Thyroid gland (tissue), 4 donors: Measurements from ENCODE around the gene GIGYF1.

Source experiments
- POLR2A ChIP-seq, 2 donors: fragments of 450-650 bp; IDR thresholded peaks; one replicate each; pipeline ENCODE4 v1.6.1; 2017; ENCODE audit warnings: antibody characterized with exemption in 2 of 2, mild to moderate bottlenecking in 2 of 2, moderate library complexity in 1 of 2
- TF ChIP-seq, protein P1 (sequence below), 6 experiments: fragments of 200-600 bp in 3 of 6; fragments of 450-650 bp in 3 of 6; sonication (generic) in 3 of 6; IDR thresholded peaks; one replicate each; pipeline ENCODE4 v1.5.1; 2016 to 2019; ENCODE audit warnings: antibody characterized with exemption in 6 of 6, mild to moderate bottlenecking in 2 of 6, inconsistent platforms in 1 of 6, moderate library complexity in 1 of 6

DNA sequence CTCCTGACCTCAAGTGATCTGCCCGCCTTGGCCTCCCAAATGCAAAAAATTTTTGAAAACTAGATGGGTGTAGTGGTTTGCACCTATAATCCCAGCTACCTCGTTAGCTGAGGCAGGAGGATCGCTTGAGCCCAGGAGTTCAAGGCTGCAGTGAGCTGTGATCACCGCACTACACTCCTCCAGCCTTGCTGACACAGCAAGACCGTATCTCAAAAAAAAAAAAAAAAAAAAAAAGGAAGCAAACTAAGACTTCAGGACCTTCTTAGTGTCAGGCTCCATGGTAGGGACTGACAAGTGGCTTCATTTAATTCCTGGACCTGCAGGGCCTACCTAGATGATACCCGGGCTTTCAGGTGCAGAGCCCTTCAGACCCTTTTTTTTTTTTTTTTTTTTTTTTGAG lies 14.3 kb upstream of the GIGYF1 start:
- TF ChIP-seq, protein P1, sequence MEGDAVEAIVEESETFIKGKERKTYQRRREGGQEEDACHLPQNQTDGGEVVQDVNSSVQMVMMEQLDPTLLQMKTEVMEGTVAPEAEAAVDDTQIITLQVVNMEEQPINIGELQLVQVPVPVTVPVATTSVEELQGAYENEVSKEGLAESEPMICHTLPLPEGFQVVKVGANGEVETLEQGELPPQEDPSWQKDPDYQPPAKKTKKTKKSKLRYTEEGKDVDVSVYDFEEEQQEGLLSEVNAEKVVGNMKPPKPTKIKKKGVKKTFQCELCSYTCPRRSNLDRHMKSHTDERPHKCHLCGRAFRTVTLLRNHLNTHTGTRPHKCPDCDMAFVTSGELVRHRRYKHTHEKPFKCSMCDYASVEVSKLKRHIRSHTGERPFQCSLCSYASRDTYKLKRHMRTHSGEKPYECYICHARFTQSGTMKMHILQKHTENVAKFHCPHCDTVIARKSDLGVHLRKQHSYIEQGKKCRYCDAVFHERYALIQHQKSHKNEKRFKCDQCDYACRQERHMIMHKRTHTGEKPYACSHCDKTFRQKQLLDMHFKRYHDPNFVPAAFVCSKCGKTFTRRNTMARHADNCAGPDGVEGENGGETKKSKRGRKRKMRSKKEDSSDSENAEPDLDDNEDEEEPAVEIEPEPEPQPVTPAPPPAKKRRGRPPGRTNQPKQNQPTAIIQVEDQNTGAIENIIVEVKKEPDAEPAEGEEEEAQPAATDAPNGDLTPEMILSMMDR (IDR thresholded peaks at IDR 0.05) = no peak
- no peak for TF ChIP-seq POLR2A (IDR thresholded peaks at IDR 0.05)
